Renal pelvis (tissue), 12 donors: ENCODE data around the gene ASCL3. TPM values are rescaled to one million over a fixed set of nuclear protein-coding genes. Genes with fewer than 3 reads are reported as not detected.
"Not testable (repeated sequence)": the region's sequence is repeated elsewhere in the genome, so short reads cannot be mapped to it uniquely, and the experiment has no call there.

Experiments
- DNase-seq: peaks from one replicate; pipeline ENCODE4 v3.0.0-alpha.2; 2013
- long read RNA-seq, 16 experiments: transcript quantifications; one replicate each; lab custom pipeline, GENCODE V29; 2026
- polyA plus RNA-seq, 3 donors: library from polyadenylated mRNA; unstranded; fragments of 120-200 nt; gene quantifications; one replicate each; pipeline ENCODE4 v1.2.1, GENCODE V29; 2013; ENCODE audit not compliant: insufficient read length in 3 of 3

The ASCL3 gene, protein sequence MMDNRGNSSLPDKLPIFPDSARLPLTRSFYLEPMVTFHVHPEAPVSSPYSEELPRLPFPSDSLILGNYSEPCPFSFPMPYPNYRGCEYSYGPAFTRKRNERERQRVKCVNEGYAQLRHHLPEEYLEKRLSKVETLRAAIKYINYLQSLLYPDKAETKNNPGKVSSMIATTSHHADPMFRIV
- polyA plus RNA-seq = under 1 TPM in 2 of 3 donors, not detected in 1; 0.36 to 0.37 TPM
- long read RNA-seq, donor 1 = 0 reads
- long read RNA-seq, donor 2 = 0 reads
- long read RNA-seq, donor 3 = 0 reads
- long read RNA-seq, donor 4 = 0 reads
- long read RNA-seq, donor 5 = 0 reads
- long read RNA-seq, donor 6 = 0 reads
- long read RNA-seq, donor 7 = 0 reads
- long read RNA-seq, donor 8, partial matches to known transcripts = 0 of 1 reads
- long read RNA-seq, donor 8, other reads (novel, unspliced or antisense) = 0 of 1 reads
- long read RNA-seq, donor 9, partial matches to known transcripts = 0 of 1 reads
- long read RNA-seq, donor 9, other reads (novel, unspliced or antisense) = 0 of 1 reads
- long read RNA-seq, donor 10 = 0 reads
- long read RNA-seq, donor 11 = 0 reads
- long read RNA-seq, donor 12 = 0 reads
- long read RNA-seq, donor 13 = 0 reads
- long read RNA-seq, donor 14 = 0 reads
- long read RNA-seq, donor 15 = 0 reads
- long read RNA-seq, donor 16 = 0 reads

DNA sequence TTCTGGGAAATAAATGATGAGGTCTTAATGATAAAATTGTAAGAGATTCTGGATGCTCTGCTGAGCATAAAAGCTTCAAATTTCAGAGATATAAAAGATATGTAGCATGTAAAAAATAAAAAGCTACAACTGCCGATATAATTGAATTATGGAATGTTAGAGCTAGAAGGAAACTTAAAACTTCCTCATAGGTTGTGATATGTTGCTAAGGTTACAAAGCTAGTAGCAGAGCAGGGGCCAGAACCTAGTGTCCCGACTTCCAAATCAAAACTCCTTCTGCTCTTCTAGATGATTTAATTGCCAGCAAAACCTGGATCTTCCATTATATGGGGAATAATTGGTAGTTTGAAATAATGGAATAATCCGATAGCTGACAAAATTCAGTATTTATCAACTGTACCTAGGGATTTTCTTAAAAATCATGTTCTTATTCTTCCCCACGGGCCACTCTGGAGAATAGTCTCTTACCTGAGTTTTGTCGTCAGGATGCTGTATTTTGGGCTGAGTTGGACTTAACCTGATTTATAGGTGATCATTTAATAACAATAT lies at the start of gene ASCL3:
TSS of gene ASCL3 (minus strand) at position 499 of the 549 bp plus-strand sequence. CDS start 4,855 bp downstream, outside the sequence.
- DNase-seq = no peak

DNA sequence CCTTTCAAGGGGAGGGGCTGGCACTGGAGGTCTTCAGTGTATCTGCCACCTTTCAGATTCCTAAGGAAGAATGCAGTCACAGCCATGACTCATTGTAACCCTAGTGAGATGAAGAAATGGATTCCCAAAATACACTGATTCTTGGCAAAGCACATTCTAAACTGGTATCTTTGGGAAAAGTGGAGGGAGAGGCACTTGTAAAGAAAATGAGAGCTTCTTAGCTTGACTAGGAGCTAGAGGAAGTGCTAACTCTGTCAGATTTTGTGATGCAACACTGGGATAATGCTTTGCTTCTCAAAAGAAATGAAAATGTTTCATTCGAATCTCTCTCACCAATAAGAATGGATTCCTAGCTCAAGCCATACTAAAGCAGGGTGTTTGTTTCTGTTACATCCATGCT lies 46.6 kb upstream of the ASCL3 start:
- DNase-seq = no peak

DNA sequence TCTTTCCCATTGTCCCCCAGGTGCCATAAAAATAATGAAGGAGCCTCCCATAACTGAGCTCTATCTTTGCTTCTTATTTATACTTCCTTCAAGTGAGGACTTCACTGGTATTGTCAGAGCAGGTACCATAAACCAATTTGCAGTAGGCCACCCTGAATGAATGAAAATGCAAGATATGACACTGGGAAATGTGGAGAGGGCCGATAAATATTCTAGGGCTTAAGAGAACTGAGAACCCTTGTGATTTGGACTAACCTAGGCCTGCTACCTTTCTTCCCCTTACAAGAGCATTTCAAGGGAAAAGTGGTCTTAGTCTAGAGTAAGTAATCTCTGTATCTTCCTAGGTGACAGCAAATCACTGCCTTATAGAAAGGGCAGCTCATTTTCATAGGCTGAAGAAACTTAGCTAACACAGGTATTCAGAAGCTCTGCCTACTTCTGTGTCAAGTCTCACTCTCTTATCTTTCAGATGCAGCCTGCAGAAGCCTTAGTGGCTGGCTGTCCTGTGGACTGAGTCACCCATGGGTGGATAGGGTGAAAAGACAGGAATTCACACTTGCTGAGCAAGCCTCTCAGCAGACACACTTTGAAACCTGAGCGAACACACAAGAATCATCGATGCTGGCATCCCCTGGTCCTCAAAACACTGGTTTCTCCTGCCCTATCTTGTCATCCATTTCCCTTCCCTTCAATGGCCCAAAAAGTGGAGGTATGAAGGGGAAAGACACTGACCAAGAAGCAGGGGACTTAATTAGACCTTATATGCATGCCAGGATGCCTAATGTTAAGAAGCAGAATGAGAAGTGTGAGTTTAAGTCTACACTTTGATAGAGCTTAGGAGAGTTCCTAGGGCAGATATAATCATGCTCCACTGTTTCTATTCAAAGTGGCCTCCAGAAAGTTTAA lies 45.8 kb upstream of the ASCL3 start:
- no peak for DNase-seq

DNA sequence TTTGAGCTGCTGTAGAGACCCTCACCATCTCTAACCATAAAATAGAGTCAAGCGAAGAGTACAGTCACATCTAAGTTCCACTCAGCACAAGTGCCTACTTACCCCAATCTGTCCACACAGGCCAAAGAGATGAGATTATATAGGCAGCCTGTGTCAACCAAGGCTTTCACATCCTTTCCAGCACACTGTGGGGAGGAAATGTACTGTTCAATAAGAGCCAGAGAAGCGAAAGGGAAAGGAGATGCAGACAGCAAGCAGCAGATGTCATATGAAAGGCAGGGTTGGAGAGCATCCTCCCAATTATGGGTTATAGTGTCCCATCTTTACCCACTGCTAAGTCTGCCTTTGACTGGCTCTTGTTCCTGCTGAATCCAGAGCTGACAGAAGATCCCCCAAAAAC lies 44.6 kb upstream of the ASCL3 start:
- DNase-seq = no peak

DNA sequence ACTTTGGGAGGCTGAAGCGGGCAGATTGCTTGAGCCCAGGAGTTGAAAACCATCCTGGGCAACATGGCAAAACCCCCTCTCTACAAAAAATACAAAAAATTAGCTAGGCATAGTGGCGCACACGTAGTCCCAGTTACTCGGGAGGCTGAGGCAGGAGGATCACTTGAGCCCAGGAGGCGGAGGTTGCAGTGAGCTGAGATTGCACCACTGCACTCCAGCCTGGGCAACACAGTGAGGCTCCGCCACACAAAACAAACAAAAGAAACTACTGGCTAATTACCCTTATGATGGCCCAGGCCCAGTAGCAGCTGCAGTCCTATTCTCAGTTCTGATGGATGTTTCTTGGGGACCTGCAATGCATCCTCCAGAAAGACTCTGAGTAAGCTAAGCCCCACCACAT lies 44.0 kb upstream of the ASCL3 start:
- DNase-seq = not testable (repeated sequence)

DNA sequence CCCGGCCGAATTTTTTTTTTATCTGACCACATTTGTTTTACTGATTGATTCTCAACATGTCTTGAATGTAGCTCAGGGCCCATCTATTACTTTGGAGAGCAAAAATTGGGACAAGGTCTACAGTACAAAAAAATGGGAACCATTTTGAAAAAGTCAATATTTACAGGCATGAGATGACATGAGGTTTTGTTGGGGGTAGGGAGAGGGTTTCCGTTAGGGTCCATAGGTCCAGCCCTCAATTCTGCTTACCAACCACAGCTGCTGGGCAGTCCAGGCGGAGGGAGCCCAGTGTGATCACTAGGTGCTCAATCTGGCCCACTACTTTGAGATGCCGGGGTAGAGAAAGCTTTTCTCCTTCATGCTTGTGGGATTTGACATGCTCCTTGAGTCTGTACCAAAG lies 42.6 kb upstream of the ASCL3 start:
- no peak for DNase-seq

DNA sequence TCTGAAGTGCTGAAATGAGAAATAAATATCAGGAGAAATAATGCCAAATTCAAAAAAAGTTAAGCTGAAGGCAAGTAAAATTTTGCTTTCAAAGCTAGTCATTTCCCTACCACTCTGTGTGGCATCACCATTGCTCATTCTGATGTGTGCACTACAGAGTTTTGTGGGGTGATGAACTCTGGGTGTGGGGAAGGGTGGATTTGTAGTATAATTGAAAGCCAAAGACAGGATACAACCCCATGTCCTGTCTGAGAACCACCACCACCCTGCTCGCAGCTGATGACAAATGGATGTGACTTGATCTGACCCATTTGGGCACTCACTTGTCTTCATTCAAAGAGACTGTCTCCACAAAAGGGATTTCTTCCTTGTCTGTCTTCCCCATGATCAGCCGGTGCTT lies 40.7 kb upstream of the ASCL3 start:
- no peak for DNase-seq

DNA sequence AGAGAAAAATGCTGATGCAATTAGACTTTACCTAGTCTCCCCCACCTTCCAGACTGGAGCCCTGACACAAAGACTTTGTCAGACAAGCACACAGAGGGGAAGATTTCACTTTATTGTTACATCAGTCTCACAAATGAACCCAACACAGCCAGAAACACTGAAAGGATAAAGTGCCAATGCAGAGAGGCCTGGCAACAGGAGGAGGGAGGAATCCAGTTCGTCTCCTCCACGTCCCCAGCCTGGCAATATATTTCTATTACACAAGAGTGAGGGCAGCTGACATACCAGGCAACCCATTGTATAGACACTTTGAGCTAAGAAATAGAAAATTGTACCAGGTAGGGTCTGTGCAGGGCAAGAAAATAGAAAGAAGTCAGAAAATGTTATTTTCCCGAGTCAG lies 37.7 kb upstream of the ASCL3 start:
- no peak for DNase-seq

DNA sequence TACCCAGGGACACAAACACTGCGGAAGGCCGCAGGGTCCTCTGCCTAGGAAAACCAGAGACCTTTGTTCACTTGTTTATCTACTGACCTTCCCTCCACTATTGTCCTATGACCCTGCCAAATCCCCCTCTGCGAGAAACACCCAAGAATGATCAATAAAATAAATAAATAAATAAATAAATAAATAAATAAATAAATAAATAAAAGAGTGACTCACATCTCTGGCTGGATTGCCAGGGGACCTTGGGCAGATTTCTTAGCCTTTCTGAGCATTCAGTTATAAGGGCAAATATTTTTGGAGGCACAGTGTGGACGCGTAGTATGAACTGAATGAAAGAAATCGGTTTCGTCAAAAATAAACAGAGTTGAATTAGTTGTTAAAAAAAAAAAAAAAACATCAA lies 36.5 kb upstream of the ASCL3 start:
- DNase-seq = not testable (repeated sequence)

DNA sequence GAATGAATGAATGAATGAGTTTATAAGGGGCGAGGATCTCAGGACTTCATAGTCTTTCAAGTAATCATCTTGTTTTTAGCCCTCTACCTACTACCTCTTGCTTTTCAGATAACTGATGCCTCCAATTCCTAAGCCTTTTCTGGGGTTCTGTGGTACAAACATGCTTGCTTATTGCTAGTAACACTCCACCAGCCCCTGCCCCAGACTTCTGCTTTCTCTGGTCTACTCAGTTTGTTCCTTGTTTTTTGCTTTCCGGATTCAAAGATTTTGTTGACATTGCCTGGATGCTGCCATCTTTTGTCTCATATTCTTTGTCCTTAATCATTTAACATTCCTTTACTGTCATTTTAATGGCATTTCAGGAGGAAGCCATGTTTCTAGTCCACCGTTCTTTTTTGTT lies 30.3 kb upstream of the ASCL3 start:
- DNase-seq = no peak

DNA sequence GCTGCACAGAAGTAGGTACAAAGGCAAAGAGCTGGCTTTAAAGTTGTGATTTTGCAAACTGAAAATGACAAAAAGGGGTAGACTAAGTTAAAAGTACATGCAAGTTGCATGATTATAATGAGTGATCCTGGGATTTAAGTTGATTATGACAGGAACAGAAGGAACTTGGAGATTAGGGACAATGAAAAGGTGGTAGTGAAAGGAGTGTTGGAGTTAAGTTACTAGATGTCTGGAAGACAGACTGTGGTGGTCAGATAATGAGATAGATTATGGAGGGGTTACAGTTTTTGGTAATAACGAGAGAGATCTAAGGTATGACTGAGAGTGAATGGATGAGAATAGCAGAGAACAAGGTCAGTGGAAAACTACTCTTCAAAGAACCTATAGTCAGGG lies 29.1 kb upstream of the ASCL3 start:
- no peak for DNase-seq

DNA sequence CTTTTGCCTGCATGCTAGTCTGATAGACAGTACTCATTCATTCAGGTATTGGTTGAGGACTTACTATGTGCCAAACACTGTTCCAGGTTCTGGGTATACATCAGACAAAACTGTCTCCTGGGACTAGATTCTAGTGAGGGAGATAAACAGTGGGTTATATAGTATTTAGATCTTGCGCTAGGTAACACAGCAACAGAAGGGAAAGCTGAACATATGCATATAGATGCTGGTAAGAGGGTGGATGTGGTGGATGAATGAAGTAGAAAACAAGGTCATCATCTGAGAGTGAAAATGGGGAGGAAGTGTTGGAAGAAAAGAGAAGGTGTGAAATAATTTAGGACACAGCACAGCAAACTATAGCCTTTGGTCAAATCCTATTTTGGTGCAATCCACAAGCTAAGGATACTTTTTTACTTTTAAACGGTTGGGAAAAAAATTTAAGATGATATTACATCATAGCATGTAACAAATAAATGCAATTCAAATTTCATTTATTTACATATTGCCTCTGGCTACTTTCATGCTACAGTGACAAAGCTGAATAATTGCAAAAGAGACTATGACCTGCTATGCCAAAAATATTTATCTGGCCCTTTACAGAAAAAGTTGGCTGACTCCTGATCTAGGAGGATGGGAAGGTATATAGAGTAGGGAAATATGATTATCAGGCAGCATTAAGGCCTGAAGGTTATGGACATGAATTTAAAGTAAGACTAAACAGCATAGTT lies 28.5 kb upstream of the ASCL3 start:
- no peak for DNase-seq

DNA sequence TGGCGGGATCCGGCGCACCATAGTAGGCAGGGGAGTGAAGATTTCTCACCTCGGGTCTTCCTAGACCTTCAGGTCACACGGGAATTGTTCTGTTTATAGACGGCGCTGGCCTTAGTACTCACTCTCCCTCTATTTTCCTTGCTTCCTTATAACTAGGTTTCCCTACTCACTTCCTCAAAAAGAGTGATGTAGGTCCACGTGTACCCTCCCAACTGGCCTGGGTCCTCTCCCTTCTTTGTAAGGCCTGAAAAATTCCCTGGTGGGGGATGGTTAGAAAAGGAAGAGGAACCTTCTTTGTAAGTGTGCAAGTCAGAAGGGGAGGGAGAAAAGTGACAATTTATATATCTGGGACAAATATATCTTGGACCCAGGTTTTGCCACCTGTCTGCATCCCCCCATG lies 24.4 kb upstream of the ASCL3 start:
- DNase-seq = no peak

DNA sequence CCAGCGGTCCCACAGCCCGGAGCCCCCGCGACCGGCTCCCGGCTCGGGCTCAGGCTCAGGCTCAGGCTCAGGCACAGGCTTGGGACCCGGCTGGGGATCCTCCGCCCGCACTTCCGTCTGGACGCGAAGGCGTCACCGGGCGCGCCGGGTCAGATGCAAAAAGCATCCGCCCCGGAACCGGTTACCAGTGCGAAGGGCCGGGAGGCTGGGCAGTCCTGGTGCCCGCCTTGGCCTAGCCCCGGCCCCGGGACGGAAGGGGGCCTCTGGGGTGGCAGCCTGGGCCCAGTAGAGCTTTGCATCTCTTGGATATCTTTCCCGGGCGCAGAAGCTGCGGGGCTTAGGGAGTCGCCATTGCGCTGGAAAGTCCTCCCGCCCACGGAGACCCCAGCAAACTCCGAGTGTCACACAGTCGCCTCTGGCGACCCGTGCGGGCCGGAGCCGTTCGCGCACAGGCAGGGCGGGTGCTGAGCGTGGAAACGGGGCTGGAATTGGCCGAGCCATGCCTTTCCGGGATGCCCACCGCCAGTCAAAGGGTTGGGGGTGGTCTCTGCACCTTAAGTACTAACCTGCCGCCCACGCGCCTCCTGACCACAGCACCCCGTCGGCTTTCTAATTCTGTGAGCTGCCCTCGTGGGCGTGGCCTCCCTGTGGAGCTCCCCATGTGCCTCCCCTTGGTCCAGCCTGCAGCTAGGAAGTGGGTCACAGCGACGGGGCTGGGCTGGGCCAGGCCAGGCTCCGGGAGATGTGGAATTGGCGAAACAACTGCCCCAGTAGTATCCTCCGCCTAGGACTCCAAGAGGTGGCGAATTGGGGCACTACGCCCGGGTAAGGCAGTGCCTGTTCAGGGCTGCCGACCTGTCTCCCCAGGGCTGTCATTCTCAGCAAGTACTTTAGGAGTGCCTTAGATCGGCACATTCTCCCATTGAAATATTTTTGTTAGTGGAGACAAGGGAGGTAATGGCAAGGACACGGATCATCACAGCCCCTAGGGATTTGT lies 21.8 kb upstream of the ASCL3 start, which contains the start of gene TMEM9B:
TSS of gene TMEM9B (minus strand) at position 119 of the 997 bp plus-strand sequence. CDS start 129 bp downstream, outside the sequence.
- DNase-seq = peak; percentile 89

DNA sequence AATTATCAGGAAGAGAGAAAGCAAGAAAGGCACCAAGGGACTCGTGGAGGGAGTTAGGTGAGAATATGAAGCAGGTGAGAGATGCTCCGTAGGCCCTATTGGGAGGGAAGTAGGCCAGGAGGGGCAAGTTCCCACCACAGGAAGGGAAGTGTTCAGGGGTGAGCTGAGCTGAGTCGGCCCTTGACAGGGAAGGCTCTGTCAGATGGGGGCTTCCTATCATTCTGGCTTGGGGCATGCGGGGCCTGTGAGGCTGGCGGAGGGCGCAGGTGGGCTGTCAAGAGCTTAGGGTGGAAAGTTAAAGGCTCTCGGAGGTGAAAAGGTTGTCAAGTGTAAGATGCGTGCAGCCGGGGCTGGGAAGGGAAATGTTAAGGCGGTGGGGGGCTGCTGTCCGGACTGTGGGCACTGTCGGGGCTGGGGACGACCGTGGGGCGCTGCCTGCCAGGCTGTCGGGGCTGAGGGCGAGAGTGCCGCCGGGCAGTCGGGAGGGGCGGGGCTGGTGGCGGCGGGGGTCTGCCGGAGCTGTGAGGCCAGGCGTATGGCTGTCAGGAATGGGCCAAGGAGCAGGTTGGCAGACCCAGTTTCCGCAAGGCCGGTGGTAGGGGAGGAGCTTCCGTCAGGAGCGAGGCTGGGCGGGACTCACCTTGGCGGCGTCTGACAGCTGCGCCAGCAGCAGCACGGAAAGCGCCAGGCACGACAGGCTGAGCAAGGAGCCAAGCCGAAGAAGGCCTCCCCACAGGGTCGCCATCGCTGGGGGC lies 20.9 kb upstream of the ASCL3 start:
- DNase-seq = peak; percentile 75

DNA sequence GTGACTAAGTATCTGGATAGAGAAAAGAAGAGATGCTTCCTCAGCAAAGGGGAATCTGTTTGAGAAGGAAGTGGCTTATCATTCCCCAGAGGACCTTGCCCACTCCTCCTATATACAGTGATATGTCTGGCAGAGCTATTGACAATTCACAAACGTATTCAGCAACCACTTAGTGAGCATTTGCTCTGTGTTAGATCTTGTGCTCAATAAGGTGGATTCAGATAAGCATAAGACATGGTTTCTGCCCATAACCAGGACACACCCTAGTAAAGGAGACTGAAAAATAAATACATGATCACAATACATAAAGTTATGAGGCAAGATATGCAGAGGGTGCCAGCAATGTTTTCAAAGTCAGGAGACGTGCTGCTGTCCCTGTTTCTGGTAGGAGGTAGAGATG lies 20.0 kb upstream of the ASCL3 start:
- DNase-seq = no peak

DNA sequence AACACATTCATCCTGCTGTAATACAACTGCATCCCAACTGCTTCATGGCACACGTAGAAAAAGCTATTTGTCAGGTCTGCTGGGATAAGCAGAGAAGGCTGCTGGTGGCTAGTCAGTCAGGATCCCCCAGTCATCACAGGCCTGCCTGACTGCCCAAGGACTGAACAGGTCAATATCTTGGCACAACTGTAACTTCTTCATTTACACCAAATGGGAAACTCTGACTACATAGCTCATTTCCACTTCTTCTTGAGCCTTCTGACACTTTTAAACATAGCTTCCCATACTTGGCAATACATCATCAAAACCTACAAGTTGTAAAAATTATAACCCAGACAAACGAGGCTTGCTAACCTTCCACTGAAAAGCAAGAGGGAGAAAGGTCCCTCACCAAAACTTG lies 18.6 kb upstream of the ASCL3 start:
- no peak for DNase-seq

DNA sequence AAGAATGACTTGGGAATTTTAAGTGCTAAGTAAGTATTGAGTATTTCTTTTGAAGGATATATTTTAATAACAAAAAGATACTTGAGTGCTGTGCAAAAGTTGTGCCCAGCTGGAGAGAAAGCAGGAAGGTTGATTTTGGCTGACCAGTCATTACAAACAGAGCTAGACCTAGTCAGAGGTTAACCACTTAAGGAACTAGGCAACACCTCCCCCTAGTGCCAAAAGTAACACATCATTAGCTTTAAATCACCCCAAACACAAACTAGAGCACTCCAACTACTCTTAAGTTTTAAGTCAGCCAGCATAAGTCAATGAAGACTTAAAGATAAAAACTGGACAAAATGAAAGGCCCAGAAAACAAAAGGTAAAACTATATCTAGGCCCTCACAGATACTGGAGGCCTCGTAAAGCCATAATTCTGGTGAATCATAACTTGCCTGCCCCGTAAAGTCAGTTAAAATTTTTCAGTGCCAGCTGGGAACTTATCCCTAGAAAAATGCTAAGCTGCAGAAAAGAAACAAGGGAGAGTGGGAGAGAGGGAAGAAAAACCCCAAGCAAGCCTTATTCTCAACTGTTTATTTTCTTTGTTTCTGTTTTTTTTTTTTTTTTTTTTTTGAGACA lies 16.8 kb upstream of the ASCL3 start:
- peak; percentile 76 for DNase-seq

DNA sequence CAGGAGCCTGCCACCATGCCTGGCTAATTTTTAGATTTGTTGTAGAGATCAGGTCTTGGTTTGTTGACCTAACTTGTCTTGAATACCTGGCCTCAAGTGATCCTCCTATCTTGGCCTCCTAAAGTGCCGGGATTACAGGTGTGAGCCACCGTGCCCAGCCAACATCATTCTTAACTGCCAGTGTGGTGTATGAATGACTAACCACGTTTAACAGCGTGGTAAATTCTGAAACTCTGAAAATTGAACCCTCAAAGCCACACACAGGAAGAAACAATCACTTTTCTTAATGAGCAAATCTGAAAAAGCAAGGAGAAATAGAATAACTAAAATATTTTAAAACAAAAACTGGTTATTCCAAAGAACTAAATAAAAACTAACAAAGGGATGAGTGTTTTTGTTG lies 14.0 kb upstream of the ASCL3 start:
- DNase-seq = no peak
